Mammary epithelial cell (primary cell): ENCODE results near the gene ALG8.

Experiments
- CTCF ChIP-seq, 2 donors: IDR thresholded peaks in 1 of 2; conservative IDR thresholded peaks in 1 of 2; 2 replicates each; pipeline ENCODE4 v1.5.1; 2011 to 2012; ENCODE audit warnings: inconsistent platforms in 2 of 2, low read length in 2 of 2, mild to moderate bottlenecking in 2 of 2, control low read depth in 1 of 2, low read depth in 1 of 2; ENCODE audit not compliant: insufficient read depth in 1 of 2; ENCODE audit errors: extremely low read depth in 1 of 2
- EZH2 ChIP-seq: IDR thresholded peaks from 2 replicates; pipeline ENCODE4 v1.6.1; 2012; ENCODE audit warnings: low read length, inconsistent platforms, borderline replicate concordance

- TF ChIP-seq CTCF (conservative IDR thresholded peaks at IDR 0.05 in 1 of 2, IDR thresholded peaks at IDR 0.05 in 1 of 2; ENCODE audit: extremely low read depth in 1 of 2, insufficient read depth in 1 of 2, low read depth in 1 of 2, low read length in 2 of 2) (no peak), EZH2 (no peak)
Observed at GRCh38 chr11:78132475-78132874, 7.0 kb downstream of the ALG8 start.
